ACHN (cell line): Measurements from ENCODE around the gene DHH.

Source experiments
- DNase-seq: peaks from one replicate; pipeline ENCODE4 v3.0.0-alpha.2; 2015
- in situ Hi-C: cut with HindIII; loops from 2 replicates; pipeline ENCODE4 v1.10.0; 2017; ENCODE audit warnings: low sequenced_read_pairs, low pct_ligation_motif_present, low pct_unique_long_range_greater_than_20kb

The DHH gene

GRCh38 chr12:49040364-49040855, 54.2 kb downstream of the DHH start:
- in situ Hi-C loops: no loop called here
- DNase-seq: no peak

- DNase-seq: no peak
- in situ Hi-C loops: no loop called here
These were observed 54.9 kb downstream of the DHH start for GRCh38 chr12:49039421-49040363.

- no peak for DNase-seq
- in situ Hi-C loops: no loop called here
These were observed 56.2 kb downstream of the DHH start for GRCh38 chr12:49038291-49038955.

- no peak for DNase-seq
- in situ Hi-C loops: no loop called here
These were observed 56.7 kb downstream of the DHH start for GRCh38 chr12:49037947-49038237.

- DNase-seq: no peak
- in situ Hi-C loops: no loop called here
These were observed 57.3 kb downstream of the DHH start for GRCh38 chr12:49037111-49037946.
